Measurements from ENCODE around the gene CKM. TPM values are rescaled to one million over a fixed set of nuclear protein-coding genes. Genes with fewer than 3 reads are reported as not detected.

Gene CKM
- total RNA-seq, 1 experiment from 2014 or later: not detected

GRCh38 chr19:45267296-45267695 lies 55.4 kb downstream of the CKM start:
- ChIA-PET CTCF (no interaction called here), POLR2A (ENCODE audit: unreplicated experiment) (no interaction called here)
- TF ChIP-seq EZH2 (IDR thresholded peaks at IDR 0.05; ENCODE audit: low read length, unreplicated experiment) (no peak), CTCF (conservative IDR thresholded peaks at IDR 0.05; ENCODE audit: low read depth, low read length) (no peak)
- Histone ChIP-seq H3K27ac (ENCODE audit: low read length) (no peak overlapping the region), H3K9me2 (replicated peaks; ENCODE audit: low read length) (no peaks in the 10 kb centered on the region), H3K79me2 (ENCODE audit: low read length) (no peaks in the 10 kb centered on the region), H3K4me3 (ENCODE audit: low read length) (no peak overlapping the region), H3K9me3 (ENCODE audit: low read length) (no peaks in the 10 kb centered on the region), H3K27me3 (ENCODE audit: low read length) (no peaks in the 10 kb centered on the region), H4K20me1 (ENCODE audit: low read length) (no peaks in the 10 kb centered on the region), H3K4me1 (ENCODE audit: insufficient read depth, low read length) (no peaks in the 10 kb centered on the region), H3F3A (ENCODE audit: low read length, unreplicated experiment) (no peaks in the 10 kb centered on the region), H3K36me3 (ENCODE audit: low read depth, low read length) (peaks cover 7% of the 10 kb centered on the region; the same call in 1 of the 2 replicates), H2AFZ (ENCODE audit: low read length) (no peak overlapping the region), H3K4me2 (ENCODE audit: low read length) (no peak overlapping the region), H3K9ac (ENCODE audit: low read length) (no peak overlapping the region)
- no peak for ATAC-seq
- no TSS peak for BruUV-seq (replicated peaks)
- intact Hi-C loops (cut with micrococcal nuclease): no loop called here
- no peak for DNase-seq

GRCh38 chr19:45265375-45265774 lies 57.3 kb downstream of the CKM start:
- DNase-seq (no peak), ATAC-seq (no peak)
- POLR2A ChIA-PET (ENCODE audit: unreplicated experiment): no interaction called here
- Histone ChIP-seq H3K79me2 (ENCODE audit: low read length) (no peaks in the 10 kb centered on the region), H3K27me3 (ENCODE audit: low read length) (no peaks in the 10 kb centered on the region), H3F3A (ENCODE audit: low read length, unreplicated experiment) (no peaks in the 10 kb centered on the region), H4K20me1 (ENCODE audit: low read length) (no peaks in the 10 kb centered on the region), H3K9ac (ENCODE audit: low read length) (no peak overlapping the region), H3K9me3 (ENCODE audit: low read length) (no peaks in the 10 kb centered on the region), H2AFZ (ENCODE audit: low read length) (no peak overlapping the region), H3K27ac (ENCODE audit: low read length) (no peak overlapping the region), H3K36me3 (ENCODE audit: low read depth, low read length) (no peaks in the 10 kb centered on the region), H3K4me1 (ENCODE audit: insufficient read depth, low read length) (no peaks in the 10 kb centered on the region), H3K9me2 (replicated peaks; ENCODE audit: low read length) (no peaks in the 10 kb centered on the region), H3K4me3 (ENCODE audit: low read length) (no peak overlapping the region), H3K4me2 (ENCODE audit: low read length) (no peak overlapping the region)
- TF ChIP-seq EZH2 (IDR thresholded peaks at IDR 0.05; ENCODE audit: low read length, unreplicated experiment): no peak
- TF ChIP-seq CTCF (conservative IDR thresholded peaks at IDR 0.05; ENCODE audit: low read depth, low read length): no peak
- no peak for TF ChIP-seq EZH2phosphoT487 (IDR thresholded peaks at IDR 0.05; ENCODE audit: borderline replicate concordance, low read length)
- BruUV-seq (replicated peaks): no TSS peak
- CTCF ChIA-PET: no interaction called here
- intact Hi-C loops (cut with micrococcal nuclease): no loop called here

- H3K4me1 ChIP-seq (ENCODE audit: insufficient read depth, low read length): no peaks in the 10 kb centered on the region
- H3K27me3 ChIP-seq (ENCODE audit: low read length): no peaks in the 10 kb centered on the region
- H3F3A ChIP-seq (ENCODE audit: low read length, unreplicated experiment): no peaks in the 10 kb centered on the region
- no peak overlapping the region for H3K27ac ChIP-seq (ENCODE audit: low read length)
- no peaks in the 10 kb centered on the region for H3K9me3 ChIP-seq (ENCODE audit: low read length)
- TF ChIP-seq EZH2phosphoT487 (IDR thresholded peaks at IDR 0.05; ENCODE audit: borderline replicate concordance, low read length) (no peak), CTCF (conservative IDR thresholded peaks at IDR 0.05; ENCODE audit: low read depth, low read length) (no peak), EZH2 (IDR thresholded peaks at IDR 0.05; ENCODE audit: low read length, unreplicated experiment) (no peak)
- ATAC-seq (no peak), DNase-seq (no peak)
- POLR2A ChIA-PET (ENCODE audit: unreplicated experiment): no interaction called here
- no peak overlapping the region for H3K9ac ChIP-seq (ENCODE audit: low read length)
- no TSS peak for BruUV-seq (replicated peaks)
- H2AFZ ChIP-seq (ENCODE audit: low read length): no peak overlapping the region
- no peaks in the 10 kb centered on the region for H3K36me3 ChIP-seq (ENCODE audit: low read depth, low read length)
- CTCF ChIA-PET: no interaction called here
- no peak overlapping the region for H3K4me2 ChIP-seq (ENCODE audit: low read length)
- no peaks in the 10 kb centered on the region for H3K9me2 ChIP-seq (replicated peaks; ENCODE audit: low read length)
- no peaks in the 10 kb centered on the region for H4K20me1 ChIP-seq (ENCODE audit: low read length)
- H3K4me3 ChIP-seq (ENCODE audit: low read length): no peak overlapping the region
- intact Hi-C loops (cut with micrococcal nuclease): no loop called here
- no peaks in the 10 kb centered on the region for H3K79me2 ChIP-seq (ENCODE audit: low read length)
Observed at GRCh38 chr19:45264781-45265317, 57.8 kb downstream of the CKM start.

Data from PC-3 (cell line).